Right renal pelvis (tissue), 4 donors: ENCODE measurements around the gene SETBP1. TPM values are rescaled to one million over a fixed set of nuclear protein-coding genes. Genes with fewer than 3 reads are reported as not detected.

Experiments used
- DNase-seq, 4 donors: peaks; one replicate each; pipeline ENCODE4 v3.0.0-alpha.2; 2013; ENCODE audit warnings: low read depth in 4 of 4, low spot score in 3 of 4, missing footprints in 1 of 4
- polyA plus RNA-seq, 4 donors: library from polyadenylated mRNA; unstranded; fragments of 120-200 nt; gene quantifications; one replicate each; pipeline ENCODE4 v1.2.1, GENCODE V29; 2013; ENCODE audit not compliant: insufficient read length in 4 of 4

The SETBP1 gene
- polyA plus RNA-seq, 4 donors = 27.4 to 33.6 (median 32.1) TPM

DNA sequence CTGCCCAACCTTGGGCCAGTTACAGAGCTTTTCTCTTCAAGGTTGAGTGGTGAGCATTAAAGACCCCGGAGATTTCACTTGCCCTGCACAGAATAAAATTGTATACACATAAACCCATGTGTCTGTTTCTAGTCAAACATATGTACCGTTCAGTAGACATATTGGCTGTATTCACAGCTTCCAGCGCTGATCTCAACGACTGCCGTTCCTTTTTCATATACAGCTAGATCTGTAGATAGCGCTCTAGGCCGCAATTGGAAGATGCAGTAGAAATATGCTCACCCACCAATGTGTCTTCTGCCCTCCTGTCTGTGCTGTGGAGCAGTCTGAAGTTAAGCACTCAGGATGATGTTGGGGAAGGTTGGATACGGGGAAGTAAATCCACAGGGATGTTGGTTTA lies 317.7 kb downstream of the SETBP1 start:
- DNase-seq = no peak

DNA sequence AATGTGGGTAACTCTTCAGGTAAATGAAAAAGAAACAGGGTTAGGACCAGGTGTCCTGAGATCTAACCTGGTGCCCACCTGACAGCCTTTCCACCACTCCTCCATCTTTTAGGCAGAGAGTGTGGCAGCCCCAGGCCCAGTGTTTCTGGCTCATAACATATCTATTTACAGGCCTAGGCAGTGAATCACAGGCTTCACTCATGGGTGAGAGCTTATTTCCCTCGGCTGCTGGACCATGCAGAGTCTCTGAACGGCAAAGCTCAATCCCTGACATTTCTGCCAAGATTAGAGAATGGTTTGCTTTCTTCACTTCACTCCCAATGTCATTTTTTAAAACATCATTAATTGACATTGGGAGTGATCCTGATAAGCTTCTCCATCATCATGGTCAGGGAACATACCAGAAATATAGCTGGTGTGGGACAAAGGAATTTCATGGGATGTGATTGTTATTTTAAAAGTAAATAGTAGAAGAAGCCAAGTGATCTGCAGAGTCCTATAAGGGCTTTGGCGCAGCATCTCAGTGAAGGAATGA lies 323.9 kb downstream of the SETBP1 start:
- no peak for DNase-seq

DNA sequence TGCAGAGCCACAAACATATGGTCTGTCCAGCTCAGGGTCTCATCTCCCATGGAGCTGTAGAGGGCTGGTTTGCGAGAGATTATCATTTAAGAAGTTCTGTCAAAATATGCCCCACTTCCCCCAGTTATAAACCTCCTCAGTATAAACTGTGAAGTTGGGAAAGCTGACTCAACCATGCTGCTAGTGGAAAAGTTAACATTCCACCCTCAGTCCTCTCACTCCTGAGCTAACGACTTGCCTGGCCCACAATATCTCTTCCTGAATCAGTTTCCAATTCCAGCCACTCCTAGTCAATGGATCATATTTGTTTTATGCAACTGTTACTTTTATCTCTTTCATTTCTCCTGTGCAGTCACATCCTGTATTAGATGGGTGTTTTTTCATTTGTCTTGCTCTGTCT lies 326.2 kb downstream of the SETBP1 start:
- no peak for DNase-seq

DNA sequence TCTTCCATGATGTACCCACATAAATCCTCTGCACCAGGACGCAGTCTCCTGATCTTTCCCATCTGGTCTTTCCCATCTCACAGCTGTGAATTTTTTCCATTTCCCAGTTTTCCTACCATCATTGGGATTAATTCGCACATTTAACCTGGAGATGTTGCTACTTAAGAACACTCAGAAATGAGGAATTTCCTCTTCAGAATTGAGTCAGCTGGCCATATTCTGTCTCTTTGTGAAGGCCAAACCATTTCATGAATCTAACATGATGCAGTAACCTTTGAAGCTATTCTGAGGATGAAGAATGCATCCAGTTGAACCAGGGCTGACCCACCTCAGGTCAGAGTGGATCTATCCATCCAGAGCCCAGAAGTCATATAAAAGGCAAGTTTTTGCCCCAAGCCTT lies 326.8 kb downstream of the SETBP1 start:
- DNase-seq = no peak

DNA sequence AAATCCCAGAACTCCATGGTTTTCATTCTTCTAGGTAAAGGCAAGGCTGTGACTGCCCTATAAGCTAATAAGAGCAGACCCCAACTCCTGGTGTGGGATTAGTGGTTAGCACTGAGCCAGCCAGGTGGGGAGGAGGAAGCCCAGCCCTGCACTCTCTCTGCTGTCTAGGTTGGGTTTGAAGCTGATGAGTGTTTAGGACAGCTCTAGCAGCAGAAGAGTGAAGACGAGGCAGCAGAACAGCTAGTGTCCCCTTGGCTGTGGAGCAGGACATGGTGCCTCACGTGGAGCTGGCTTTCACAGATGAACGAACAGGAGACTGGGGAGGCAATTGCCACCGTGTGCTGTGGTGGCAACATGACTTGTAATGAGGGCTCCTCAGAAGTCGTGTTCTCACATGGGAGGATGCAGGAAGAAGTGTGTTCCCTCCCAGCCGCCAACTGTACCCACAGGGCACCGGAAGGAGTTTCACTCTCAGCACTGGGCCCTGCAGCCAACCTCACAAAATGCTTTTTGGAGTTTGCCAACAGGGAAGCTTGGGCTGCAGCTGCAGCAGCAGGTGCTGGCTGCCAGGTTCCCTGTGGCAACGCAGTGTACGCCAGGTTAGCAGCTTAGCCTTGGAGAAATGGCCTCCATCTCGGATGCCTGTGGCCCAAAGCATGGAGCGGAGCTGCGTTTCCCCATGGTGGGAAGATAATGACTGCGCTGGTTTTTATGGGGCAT lies 328.2 kb downstream of the SETBP1 start:
- DNase-seq = no peak

DNA sequence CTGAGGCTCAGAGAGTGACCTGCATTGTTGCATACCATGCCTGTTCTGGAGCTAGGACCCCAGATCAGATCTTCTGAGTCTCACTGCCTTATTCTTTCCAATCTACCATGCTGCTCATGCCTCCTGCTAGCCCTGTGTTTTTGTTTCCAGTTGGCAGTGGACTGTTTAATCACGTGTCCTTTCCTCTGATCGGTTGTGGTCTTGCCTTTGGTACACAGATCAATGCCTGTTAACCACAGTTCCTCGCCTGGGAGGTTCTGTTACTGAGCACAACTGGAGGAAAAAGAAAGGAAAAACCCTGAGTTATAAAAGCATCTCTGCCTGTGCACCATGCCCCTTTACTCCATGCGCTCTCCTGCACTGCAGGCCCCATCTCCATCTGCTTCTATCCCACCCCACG lies 329.1 kb downstream of the SETBP1 start:
- DNase-seq = no peak

DNA sequence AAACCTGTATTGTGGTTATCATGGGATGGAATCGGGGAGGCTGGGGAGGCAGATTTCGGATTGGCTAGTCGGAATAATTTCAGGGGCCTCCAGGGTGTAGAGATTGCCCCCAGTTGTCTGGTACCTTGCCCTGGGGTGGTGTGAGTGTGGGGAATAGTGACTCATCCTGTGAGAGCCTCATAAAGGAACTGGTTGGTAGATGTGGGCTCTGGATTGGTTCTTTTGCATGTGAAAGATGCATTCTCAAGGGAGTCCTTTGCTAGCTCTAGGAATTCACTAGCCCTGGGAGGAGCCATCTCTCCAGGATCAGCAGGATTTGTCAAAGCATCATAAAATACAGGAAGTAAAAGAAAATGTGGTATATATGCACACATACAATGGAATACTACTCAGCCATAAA lies 331.6 kb downstream of the SETBP1 start:
- DNase-seq = no peak

DNA sequence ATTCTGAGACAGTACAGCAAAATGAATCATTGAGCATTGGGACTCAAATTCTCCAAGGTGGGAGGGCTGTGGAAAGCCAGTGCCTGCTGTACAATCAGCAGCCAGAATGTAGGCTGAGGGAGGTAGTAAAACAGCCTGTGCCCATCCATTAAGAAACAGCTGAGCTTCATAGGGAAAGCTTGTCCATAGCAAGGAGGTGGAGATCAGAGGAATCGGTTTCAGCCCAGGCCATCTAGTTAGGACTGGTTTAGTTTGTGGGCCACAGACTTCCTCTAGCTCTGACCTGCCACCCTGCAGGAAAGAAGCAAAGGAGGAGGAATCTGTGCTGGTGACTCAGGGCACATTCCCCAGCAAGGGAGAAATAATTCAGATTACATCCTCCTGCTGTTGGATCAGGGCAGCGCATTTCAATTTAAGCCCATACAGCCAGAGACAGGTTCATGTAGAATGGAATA lies 333.4 kb downstream of the SETBP1 start:
- peak; percentile 14 to 62 (median 32) for DNase-seq

DNA sequence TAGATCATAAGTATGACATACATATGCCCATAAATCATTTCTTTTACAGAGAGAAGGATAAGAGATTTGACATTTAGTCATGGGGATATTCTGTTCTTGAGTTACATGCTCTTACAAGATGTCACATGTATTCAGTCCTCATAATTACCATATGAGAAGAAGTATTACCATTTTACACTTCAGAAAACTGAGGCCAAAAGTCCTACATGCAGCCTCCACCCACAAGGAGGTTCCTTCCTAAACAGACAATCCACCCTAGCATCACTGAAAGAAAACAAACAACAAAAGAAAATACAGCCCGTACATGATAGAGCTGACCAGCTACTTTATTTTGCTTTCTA lies 335.1 kb downstream of the SETBP1 start:
- no peak for DNase-seq

DNA sequence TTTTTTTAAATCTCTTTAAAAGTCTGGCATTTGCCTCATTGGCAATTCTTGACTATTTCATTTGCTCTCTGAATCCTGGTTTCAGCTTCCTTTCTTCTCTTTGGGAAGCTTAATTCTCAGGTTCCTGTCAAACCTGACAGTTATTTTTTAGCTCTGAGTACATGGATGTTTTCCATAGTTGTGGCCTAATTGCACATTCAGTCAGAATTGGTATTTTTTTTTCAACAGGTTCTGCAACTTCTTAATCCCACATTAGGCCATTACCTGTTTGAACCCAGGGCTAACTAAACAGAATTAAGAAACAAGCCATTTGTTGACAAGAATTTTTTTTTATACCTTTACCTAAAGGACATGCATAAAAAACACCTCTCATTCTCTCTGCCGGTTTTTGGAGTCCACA lies 338.8 kb downstream of the SETBP1 start:
- DNase-seq = no peak

DNA sequence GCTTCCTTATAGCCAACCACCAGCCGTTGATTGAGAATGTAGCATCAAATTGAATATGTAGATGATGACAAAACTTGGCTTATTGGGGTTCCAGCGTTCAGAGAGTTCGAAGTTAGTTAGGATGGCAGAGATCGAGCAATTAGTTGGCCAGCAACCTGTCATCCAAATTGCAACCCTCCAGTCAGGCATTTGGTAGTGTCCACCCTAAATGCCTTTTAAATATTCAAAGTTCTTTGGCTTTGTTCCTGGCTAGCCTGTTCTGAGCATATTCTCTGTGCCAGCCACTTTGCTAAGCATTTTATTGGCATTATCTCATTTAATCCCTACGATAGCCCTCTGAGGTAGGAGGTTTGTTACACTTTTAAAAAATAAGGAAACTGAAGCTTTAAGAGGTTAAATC lies 342.8 kb downstream of the SETBP1 start:
- DNase-seq = no peak

DNA sequence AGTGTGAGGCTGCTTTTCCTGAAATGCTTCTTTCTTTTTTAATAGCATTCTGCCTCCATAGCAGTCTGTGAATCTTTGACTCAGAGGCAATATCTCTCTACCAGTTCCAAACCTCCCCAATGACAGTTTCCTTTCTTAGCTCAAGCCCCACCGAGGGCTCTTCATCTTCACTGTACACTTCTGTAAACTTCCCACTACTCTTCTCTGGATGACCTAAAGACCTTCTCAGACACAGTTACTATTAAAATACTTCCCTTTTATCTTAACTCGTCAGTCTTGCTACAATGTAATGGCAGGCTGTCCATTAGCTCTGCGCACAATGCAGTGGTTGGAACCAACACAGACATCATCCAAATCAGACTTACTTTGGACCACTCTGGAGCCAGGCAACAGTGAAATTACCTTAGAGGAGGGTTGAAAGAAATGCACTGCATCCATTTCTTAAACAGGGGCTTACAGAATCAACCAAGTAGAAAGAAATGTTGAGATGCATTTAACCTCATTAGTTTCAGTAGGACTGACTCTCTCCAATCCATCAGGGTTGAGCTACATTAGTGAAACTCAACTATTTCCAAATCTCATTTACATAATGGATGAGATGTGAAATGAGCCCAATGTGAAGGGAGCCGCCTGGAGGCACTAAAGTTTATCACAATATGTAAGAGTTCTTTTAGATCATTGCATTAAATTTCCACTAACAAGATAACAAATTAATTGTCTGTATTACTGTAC lies 343.8 kb downstream of the SETBP1 start:
- DNase-seq = no peak

DNA sequence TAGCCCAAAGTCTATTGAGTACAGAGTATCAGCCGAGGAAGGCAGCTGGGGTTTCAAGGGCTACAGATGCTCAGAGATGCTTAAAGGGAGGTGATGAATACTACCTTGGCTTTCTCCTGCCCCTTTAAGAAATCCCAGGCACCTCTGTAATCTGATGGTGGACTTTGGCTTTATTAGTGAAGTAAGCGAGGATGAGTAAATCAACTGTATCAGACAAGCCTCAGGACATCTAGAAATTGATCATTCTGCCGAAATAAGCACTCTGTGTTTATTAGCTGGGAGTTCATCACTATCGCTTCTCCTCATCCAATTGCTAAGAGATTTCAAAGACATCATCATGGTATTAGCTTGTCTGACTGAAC lies 344.4 kb downstream of the SETBP1 start:
- DNase-seq = no peak

DNA sequence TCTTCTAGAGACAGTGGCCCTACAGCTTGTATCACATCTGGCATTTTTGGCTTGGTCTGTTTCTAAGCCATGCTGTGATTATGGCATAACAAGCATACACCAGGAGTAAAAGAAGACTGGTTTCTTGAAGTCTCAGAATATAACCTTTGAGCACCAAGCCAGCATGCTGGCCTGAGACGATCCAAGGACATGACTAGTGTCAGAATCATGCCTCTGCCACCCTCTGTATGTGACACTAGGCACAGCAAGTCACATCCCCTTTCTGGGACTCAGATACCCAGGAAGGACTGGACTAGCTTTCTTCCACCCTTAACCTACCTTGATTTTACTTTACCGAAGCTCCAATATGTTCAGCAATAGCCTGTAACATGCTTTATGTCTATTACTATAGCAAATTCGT lies 345.5 kb downstream of the SETBP1 start:
- no peak for DNase-seq

DNA sequence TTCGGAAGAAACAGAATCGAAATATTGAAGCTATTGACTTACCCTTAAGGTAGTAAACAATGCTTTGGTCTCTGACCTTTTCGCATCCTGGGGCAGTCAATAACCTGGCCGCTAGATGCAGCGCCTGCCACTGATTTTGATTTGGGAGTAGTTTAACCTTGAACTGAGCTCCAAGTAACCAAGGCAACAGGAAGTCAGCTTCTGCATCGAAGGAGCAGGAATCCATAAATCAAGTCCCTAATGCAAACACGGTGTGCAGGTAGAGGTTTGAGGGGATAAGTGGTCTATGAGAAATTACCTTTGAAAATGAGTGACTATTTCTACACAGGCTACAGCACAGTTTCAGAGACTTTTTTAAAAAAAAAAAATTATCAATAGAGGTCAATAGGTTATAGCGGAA lies 353.5 kb downstream of the SETBP1 start:
- DNase-seq = no peak

DNA sequence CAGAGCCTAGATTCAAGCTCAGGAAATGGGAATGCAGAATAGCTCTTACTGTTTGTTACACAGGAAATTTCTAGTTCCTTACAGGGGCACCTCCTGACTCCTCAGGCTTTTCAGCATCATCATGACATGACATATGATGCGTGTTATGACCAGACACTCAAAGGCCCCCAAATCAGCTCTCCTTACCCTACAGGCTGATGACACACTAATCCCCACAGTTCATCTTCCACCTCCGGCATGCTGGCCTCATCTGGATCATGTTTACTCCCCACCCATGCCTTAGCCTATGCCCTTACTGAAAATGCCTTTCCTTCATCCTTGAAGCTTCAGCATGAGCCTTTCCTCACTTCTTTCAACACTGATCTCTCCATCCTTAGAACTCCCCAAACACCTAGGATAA lies 356.9 kb downstream of the SETBP1 start:
- no peak for DNase-seq

DNA sequence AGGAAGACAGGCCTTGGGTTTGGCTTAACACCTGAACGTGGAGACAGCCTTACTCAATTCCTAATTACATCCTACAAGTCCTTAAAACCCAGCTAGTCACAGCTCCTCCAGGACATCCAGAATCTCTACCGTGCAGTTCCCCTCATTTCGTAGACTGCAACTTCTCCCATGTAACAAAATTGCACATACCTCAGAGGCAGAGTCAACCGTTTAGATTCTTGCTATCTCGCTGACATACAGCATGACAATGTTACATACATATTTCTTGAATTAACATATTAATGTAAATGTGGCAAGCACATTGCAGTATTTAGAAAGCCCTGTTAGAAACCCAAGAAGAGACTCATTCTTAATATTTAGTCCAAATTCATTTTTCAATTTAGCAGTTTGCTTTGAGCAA lies 358.7 kb downstream of the SETBP1 start:
- DNase-seq = no peak

DNA sequence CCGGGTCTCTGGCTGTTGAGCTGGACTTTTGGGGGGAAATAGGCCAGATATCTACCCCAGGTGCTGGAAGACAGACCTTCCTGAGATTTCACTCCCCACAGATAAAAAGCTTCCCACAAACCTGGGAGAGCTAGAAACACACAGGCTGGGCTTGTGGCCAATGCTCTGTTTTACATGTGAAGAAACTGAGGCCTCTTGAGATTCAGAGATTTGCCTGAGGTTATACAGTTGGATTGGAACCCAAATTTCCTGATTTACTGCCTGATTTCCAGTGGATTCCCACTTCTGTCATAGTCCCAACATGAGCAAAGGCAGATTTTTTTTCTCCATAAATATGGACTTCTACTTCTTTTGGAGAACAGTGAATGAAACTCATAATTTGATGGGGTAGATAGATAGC lies 360.2 kb downstream of the SETBP1 start:
- no peak for DNase-seq

DNA sequence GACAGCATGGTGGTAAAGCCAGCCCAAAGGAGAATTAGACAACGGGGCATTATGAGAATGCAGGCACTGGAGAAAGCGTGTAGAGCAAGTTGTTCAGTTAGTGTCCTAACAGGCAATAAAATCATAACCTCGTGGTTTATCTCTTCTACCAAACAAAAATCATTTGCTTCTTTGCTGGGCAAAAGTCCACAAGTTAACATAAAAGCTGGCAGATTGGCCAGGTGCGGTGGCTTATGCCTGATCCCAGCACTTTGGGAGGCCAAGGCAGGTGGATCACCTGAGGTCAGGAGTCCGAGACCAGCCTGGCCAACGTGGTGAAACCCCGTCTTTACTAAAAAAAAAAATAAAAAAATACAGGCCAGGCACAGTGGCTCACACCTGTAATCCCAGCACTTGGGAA lies 364.1 kb downstream of the SETBP1 start:
- no peak for DNase-seq

DNA sequence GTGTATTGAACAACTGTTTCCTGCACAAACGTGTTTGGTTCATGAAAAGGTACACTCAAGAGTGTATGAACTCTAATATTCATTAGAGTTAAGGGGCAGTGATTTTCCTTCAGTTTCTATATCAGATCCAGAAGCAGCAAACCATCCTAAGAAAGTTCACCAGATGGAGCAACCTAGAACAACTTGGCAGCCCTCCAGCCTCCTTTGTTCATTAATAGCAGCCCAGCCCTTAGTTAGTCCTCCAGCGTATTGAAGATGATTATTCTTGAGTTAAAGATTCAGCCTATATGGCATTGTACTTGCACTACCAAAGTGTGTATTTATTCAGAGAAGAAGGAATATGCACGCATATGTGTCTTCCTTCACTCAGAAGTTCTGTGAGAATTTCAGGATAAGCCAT lies 365.5 kb downstream of the SETBP1 start:
- DNase-seq = no peak

DNA sequence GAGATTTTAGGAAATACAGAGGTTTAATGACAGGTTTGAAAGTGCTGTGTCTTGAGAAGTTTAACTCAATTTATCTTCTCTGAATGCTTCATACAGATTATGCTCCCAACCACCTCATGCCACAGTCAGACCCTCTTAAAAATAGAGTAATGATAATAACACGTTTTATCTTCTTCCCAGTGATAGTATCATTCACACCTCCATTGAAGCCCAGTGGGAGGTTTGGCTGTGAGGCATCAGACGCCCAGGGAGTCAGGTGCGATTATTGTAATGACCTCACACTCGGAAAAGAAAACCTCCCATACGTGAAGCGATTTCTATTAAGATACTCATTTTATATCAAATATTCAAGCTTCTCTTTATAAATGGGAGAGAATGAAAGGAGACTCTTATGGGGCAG lies 366.3 kb downstream of the SETBP1 start:
- DNase-seq = no peak

DNA sequence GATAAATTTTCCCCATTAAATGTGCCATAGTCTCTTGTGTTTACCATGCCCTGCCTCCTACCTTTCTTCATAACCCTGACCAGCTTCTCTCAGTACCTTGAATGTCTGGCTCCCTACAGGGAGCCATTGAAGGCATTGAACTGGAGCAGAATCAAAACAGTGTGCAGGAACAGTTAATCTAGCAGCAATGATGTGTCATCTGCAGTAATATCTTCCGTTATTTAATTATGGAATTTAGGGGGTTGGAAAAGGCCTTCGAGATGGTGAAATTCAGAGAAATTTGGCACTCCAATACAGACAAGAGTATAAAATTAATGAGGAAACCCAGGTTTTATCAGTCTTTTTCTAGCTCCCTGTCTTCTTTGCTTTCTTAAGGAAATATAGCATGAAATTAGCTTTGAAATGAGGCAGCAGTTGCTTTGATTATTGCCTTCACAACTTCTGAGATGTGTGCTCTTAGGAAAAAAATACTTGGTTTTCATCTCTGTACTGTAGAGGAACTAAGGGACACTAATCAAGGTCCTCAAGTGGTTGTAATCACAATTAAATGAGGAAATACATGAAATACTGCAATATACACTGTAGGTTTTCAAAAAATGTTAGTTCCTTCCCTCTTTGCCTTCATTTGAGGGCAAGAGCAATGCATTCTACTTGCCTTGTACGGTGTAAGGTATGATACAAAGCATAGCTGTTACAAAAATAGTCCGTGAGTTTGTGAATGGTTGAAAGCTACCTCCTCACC lies 369.1 kb downstream of the SETBP1 start:
- DNase-seq = no peak
